ENCODE results near the gene SGMS1.

The SGMS1 gene

GRCh38 chr10:50610368-50610767 lies 13.4 kb downstream of the SGMS1 start:
- no peak for DNase-seq (ENCODE audit: low read depth)

DNA sequence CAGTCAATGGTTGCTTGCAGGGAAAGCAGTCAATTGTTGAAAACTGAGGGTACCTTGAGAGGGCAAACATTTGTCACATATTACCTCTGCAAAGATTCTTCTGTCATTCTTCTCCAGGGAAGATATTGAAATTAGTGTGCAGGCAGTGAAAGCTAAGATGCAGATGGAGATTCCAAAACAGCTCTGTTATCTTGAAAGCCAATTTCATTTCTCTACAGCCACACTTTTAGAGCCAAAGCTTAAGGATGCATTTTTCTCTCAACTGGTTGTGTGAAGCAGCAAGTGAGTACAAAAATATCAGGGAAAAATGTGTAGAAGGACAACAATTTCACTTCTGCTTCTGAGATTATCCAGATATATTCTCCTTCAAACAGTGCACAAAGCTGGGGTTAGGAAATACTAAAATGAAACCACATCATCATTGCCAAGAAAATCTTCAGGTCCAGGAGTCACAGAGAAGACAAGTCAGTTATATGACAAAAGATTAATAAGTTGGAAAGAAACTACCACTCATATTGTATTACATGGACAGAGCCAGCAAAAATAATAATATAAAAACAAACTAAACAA lies 16.3 kb downstream of the SGMS1 start:
- DNase-seq (ENCODE audit: low read depth): no peak

DNA sequence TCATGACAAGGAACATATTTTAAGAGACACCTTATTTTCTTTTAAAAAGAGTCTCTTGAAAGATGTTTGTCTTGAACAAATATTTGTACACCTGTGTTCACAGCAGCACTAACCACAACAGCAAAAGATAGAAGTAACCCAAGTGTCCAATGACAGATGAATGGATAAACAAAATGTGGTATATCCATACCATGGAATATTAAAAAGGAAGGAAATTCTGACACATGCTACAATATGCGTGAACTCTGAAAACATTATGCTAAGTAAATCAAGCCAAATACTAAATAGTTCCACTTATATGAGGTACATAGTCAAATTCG lies 17.8 kb downstream of the SGMS1 start:
- no peak for DNase-seq (ENCODE audit: low read depth)

DNA sequence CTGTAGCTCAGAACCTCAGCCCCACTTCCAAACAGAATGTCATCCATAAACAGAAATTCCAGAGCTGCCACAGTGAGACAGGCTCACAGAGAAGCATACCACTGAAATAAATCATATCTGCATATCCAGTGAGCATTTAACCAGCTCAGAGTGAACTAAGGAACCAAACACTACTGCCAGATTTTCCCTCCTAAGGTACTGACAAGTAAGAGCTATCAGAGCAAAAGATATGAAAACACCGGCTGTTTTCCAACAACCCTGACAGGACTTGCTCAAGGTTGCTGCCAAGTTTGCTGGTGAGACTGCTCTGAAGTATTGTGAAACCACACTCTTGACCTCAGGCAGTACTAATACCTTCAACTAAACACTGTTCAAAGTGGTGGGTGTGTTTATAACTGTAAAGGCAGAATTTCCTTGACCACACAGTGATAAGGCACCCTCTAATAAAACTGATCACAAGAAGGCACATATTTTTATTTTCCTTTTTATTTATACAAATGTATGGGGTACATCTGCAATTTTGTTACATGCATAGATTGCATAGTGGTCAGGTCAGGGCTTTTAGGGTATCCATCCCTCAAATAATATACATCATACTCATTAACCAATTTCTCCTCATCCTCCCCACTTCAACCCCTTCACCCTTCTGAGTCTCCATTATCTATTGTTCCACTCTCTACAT lies 18.3 kb downstream of the SGMS1 start:
- no peak for DNase-seq (ENCODE audit: low read depth)

DNA sequence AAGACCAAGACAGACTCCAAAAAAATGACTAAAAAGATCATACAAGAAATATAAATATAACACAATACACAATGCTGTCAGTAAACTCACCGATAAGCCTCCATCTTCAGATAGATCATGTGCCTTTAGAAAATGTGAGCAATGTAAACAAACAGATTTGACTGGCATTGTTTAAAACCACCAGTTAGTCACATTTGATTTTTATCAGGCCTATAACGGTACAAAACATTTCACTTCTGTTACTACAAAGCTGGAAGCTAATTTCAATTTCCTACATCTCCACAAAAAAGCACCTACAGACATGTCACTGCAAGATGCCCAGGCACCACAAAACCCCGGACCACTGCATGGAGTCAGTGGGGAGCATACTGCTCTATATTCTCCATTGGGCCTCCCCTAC lies 18.9 kb downstream of the SGMS1 start:
- DNase-seq (ENCODE audit: low read depth): no peak

GRCh38 chr10:50604049-50604640 lies 19.6 kb downstream of the SGMS1 start:
- DNase-seq (ENCODE audit: low read depth): no peak

- no peak for DNase-seq (ENCODE audit: low read depth)
Measured at GRCh38 chr10:50603151-50603850, 20.5 kb downstream of the SGMS1 start.

GRCh38 chr10:50601974-50602373 lies 21.8 kb downstream of the SGMS1 start:
- no peak for DNase-seq (ENCODE audit: low read depth)

GRCh38 chr10:50600831-50601477 lies 22.8 kb downstream of the SGMS1 start:
- DNase-seq (ENCODE audit: low read depth): no peak

GRCh38 chr10:50600286-50600685 lies 23.5 kb downstream of the SGMS1 start:
- no peak for DNase-seq (ENCODE audit: low read depth)

GRCh38 chr10:50596897-50597296 lies 26.9 kb downstream of the SGMS1 start:
- no peak for DNase-seq (ENCODE audit: low read depth)

DNA sequence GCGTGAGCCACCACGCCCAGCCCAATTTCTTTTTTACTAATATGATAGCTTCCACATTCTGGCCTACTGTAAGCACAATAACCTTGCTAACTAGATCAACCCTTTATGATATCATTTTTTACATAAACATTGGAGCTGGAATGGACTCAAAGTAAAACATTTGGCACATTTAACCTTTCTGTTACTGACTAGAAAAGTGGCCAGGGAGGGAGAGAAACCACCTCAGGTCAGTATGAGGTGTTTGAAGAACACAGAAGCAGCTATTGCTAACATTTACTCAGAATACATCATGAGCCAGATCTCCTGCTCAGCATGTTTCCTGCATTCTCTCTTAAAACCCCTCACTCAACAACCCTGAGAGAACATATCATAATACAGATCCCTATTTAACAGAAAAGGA lies 27.3 kb downstream of the SGMS1 start:
- DNase-seq (ENCODE audit: low read depth): no peak

GRCh38 chr10:50595785-50596184 lies 28.0 kb downstream of the SGMS1 start:
- DNase-seq (ENCODE audit: low read depth): no peak

- DNase-seq (ENCODE audit: low read depth): no peak
Measured at GRCh38 chr10:50593523-50594376, 30.0 kb downstream of the SGMS1 start.

DNA sequence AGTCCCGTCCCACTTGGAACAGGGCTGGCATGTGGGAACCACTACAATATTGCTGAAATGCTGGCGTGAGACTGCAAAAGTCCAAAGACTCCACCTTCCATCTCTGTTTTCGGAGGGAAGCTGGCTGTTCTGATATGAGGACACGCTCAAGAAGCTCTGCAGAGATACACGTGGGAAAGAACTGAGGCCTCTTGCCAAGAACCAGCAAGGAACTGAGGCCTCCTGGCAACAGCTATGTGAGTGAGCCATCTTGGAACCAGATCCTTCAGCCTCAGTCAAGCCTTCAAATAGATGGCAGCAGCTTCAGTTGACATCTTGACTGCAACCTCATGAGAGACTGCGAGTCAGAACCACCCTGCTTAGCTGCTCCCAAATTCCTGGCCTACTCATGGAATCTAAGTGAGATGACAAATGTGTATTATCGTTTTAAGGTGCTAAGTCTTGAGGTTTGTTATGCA lies 30.8 kb downstream of the SGMS1 start:
- no peak for DNase-seq (ENCODE audit: low read depth)

GRCh38 chr10:50590935-50591334 lies 32.8 kb downstream of the SGMS1 start:
- DNase-seq (ENCODE audit: low read depth): no peak

DNA sequence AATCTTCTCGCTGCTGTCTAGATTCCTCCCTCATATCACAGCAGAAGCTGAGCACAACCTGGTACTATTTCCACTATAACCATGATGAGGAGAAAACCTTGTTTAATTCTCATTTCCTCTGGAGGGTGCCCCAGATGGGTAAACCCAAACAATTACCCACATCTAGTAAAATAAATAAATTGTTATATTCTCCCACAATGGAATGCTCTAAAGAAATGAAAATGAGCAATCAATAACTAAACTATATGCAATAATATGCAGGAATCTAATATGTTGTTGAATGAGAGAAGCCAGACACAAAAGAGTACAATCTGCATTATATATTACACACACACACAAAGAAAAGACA lies 37.0 kb downstream of the SGMS1 start:
- no peak for DNase-seq (ENCODE audit: low read depth)

- no peak for DNase-seq (ENCODE audit: low read depth)
Measured at GRCh38 chr10:50585921-50586739, 37.6 kb downstream of the SGMS1 start.

- DNase-seq (ENCODE audit: low read depth): no peak
Measured at GRCh38 chr10:50582766-50583762, 40.7 kb downstream of the SGMS1 start.

DNA sequence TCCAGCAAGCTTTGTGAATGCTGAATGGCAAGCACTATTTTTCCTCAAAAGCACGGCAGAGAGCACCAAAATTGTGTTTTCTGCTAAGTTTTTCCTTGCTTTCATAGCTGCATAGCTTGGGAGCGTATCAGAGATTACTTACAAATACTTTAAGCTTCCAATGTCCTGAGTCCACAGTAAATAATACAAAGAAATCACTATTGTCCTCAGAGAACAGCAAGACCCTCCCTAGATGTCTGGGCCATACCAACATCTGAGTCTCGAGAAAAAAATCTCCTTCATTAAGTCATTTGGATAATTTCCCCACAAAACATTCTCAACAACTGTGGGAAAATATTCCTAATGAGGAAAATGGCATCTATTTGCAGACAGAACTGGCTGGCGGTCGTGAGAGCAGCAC lies 41.7 kb downstream of the SGMS1 start:
- no peak for DNase-seq (ENCODE audit: low read depth)

Measured in T-helper 22 cell (primary cell).